Measurements from ENCODE around the gene PAWR.

- TF ChIP-seq CTCF (conservative IDR thresholded peaks at IDR 0.05; ENCODE audit: low read depth in 2 of 2) (no peak), JUNB (IDR thresholded peaks at IDR 0.05; ENCODE audit: unreplicated experiment) (no peak), POLR2AphosphoS5 (IDR thresholded peaks at IDR 0.05; ENCODE audit: low read depth) (no peak), EZH2phosphoT487 (IDR thresholded peaks at IDR 0.05; ENCODE audit: unreplicated experiment) (no peak), ZNF331 (CRISPR knock-in tag; IDR thresholded peaks at IDR 0.05; ENCODE audit: low read depth) (no peak), EZH2 (IDR thresholded peaks at IDR 0.05; ENCODE audit: low read depth, unreplicated experiment) (no peak)
These were observed 10.7 kb downstream of the PAWR start for GRCh38 chr12:79680051-79680450.
